K562 (cell line): ENCODE measurements around the gene HPS5. TPM values are rescaled to one million over a fixed set of nuclear protein-coding genes. Genes with fewer than 3 reads are reported as not detected.

ENCODE experiments used
- ARID1B ChIP-seq: fragments of 450-650 bp; IDR thresholded peaks from 2 replicates; pipeline ENCODE4 v1.6.1; 2016; ENCODE audit warnings: antibody characterized with exemption, mild to moderate bottlenecking, inconsistent platforms
- CBFA2T3 ChIP-seq: fragments of 450-650 bp; IDR thresholded peaks from 2 replicates; pipeline ENCODE4 v1.6.1; 2017
- GATA2 ChIP-seq: sonication (generic); formaldehyde crosslinking; IDR thresholded peaks from 2 replicates; pipeline ENCODE4 v1.4.0; 2020; ENCODE audit warnings: mild to moderate bottlenecking, missing genetic modification reagents
- MECOM ChIP-seq: fragments of 250-450 bp; sonication (Bioruptor Pico); IDR thresholded peaks from 2 replicates; pipeline ENCODE4 v1.8.0; 2022; ENCODE audit warnings: inconsistent platforms
- MEF2D ChIP-seq: conservative IDR thresholded peaks from 2 replicates; pipeline ENCODE4 v1.6.1; 2016; ENCODE audit warnings: low read depth, missing genetic modification characterization, missing compliant biosample characterization
- NFYB ChIP-seq: IDR thresholded peaks from 2 replicates; pipeline ENCODE4 v1.6.1; 2011; ENCODE audit warnings: mild to moderate bottlenecking, moderate library complexity; ENCODE audit not compliant: insufficient read length; ENCODE audit errors: extremely low read depth
- RAD21 ChIP-seq, 2 experiments: fragments of 250-450 bp in 1 of 2; fragments of 450-650 bp in 1 of 2; sonication (Bioruptor Pico) in 1 of 2; formaldehyde crosslinking in 1 of 2; IDR thresholded peaks in 1 of 2; conservative IDR thresholded peaks in 1 of 2; 2 replicates each; pipeline versions ENCODE4 v1.4.0 to v1.8.0; 2020 to 2022; ENCODE audit warnings: mild to moderate bottlenecking in 2 of 2, moderate library complexity in 1 of 2
- SETDB1 ChIP-seq: IDR thresholded peaks from one replicate; pipeline ENCODE4 v1.6.1; 2012; ENCODE audit warnings: low read length, control low read depth, inconsistent platforms
- SPI1 ChIP-seq: IDR thresholded peaks from 2 replicates; pipeline ENCODE4 v1.6.1; 2011; ENCODE audit warnings: low read depth, low read length, control low read depth, borderline replicate concordance
- TAL1 ChIP-seq: fragments of 450-650 bp; IDR thresholded peaks from 2 replicates; pipeline ENCODE4 v1.6.1; 2016; ENCODE audit warnings: mild to moderate bottlenecking
- ZBTB33 ChIP-seq: sonication (generic); formaldehyde crosslinking; IDR thresholded peaks from 2 replicates; pipeline ENCODE4 v1.8.1; 2023; ENCODE audit warnings: mild to moderate bottlenecking, missing genetic modification reagents
- ZBTB7A ChIP-seq: IDR thresholded peaks from 2 replicates; pipeline ENCODE4 v1.6.1; 2011; ENCODE audit warnings: low read depth, mild to moderate bottlenecking, low read length, moderate library complexity, borderline replicate concordance; ENCODE audit not compliant: control insufficient read depth
- ZC3H8 ChIP-seq: fragments of 450-650 bp; IDR thresholded peaks from 2 replicates; pipeline ENCODE4 v1.6.1; 2017
- ZNF184 ChIP-seq: sonication (generic); formaldehyde crosslinking; IDR thresholded peaks from 2 replicates; pipeline ENCODE4 v1.5.0; 2020; ENCODE audit warnings: missing genetic modification reagents
- ZNF274 ChIP-seq: IDR thresholded peaks from 2 replicates; pipeline ENCODE4 v1.6.1; 2011; ENCODE audit warnings: low read depth, mild to moderate bottlenecking, low read length, moderate library complexity, borderline replicate concordance
- ZNF277 ChIP-seq: fragments of 250-450 bp; sonication (Bioruptor Pico); IDR thresholded peaks from 2 replicates; pipeline ENCODE4 v1.8.0; 2022; ENCODE audit warnings: inconsistent platforms, mild to moderate bottlenecking, moderate library complexity, borderline replicate concordance
- ZNF668 ChIP-seq: fragments of 250-450 bp; sonication (Bioruptor Pico); IDR thresholded peaks from 2 replicates; pipeline ENCODE4 v1.8.0; 2022; ENCODE audit warnings: mild to moderate bottlenecking, inconsistent platforms
- ZNF740 ChIP-seq, 3 experiments: fragments of 200-800 bp in 1 of 3; sonication (Bioruptor generic) in 1 of 3; sonication (generic) in 1 of 3; formaldehyde crosslinking in 1 of 3; IDR thresholded peaks; 2 replicates each; pipeline versions ENCODE4 v1.6.1 to v1.8.0; 2016 to 2022; ENCODE audit warnings: mild to moderate bottlenecking in 2 of 3, missing compliant biosample characterization in 2 of 3, missing genetic modification characterization in 2 of 3, missing genetic modification reagents in 1 of 3
- polyA plus RNA-seq, 8 experiments: library from polyadenylated mRNA; depleted of rRNA in 4 of 8; stranded (reverse) in 5 of 8; unstranded in 3 of 8; fragments of >200 nt; fragmentation: Nextera tagmentation in 2 of 8; fragmentation: Illumina TruSeq in 1 of 8; extraction: Ambion mirVana in 2 of 8; extraction: Trizol in 1 of 8; gene quantifications; 2 replicates each; pipeline versions ENCODE4 v1.2.1 to v1.2.3, GENCODE V29; 2011 to 2014; ENCODE audit warnings: inconsistent platforms in 1 of 8, missing spikeins in 1 of 8
- total RNA-seq, 7 experiments: library from RNA; depleted of rRNA in 6 of 7; stranded (reverse); fragments of >200 nt in 6 of 7; fragmentation: Illumina TruSeq in 2 of 7; extraction: Trizol in 2 of 7; gene quantifications; 2 replicates each; pipeline versions ENCODE4 v1.2.1 to v1.2.3, GENCODE V29; 2011 to 2021; ENCODE audit warnings: low replicate concordance in 1 of 7
- TF ChIP-seq, protein P1 (sequence below): fragments of 450-650 bp; formaldehyde crosslinking; IDR thresholded peaks from 2 replicates; pipeline ENCODE4 v1.4.0; 2020; ENCODE audit warnings: mild to moderate bottlenecking, moderate library complexity
- TF ChIP-seq, protein P2 (sequence below): sonication (generic); IDR thresholded peaks from 2 replicates; pipeline ENCODE4 v1.6.1; 2016

HPS5 gene
- total and polyA plus RNA-seq, 9 of the 15 experiments (the other 6 are each of a cell fraction or from before 2014, with no cell fraction given): 12.2 to 28.1 (median 16.8) TPM

- no peak for TF ChIP-seq ZNF740 (CRISPR knock-in tag; IDR thresholded peaks at IDR 0.05)
- TF ChIP-seq ZNF740 (tag; IDR thresholded peaks at IDR 0.05): no peak
- no peak for TF ChIP-seq ZBTB7A
- TF ChIP-seq MEF2D: 0 out of 2 replicates have a peak, but pooled peaks have one; percentile 26
- TF ChIP-seq ZNF277 (CRISPR knock-in tag): no peak
- TF ChIP-seq NFYB: no peak
- no peak for TF ChIP-seq ZNF274
- TF ChIP-seq MECOM: peak; percentile 83
- TF ChIP-seq TAL1: no peak; the same call in 1 of the 2 replicates
- TF ChIP-seq RAD21 (CRISPR knock-in tag; conservative IDR thresholded peaks at IDR 0.05 in 1 of 2, IDR thresholded peaks at IDR 0.05 in 1 of 2): no peak
- peak; percentile 88 for TF ChIP-seq ARID1B
- no peak for TF ChIP-seq ZNF668 (CRISPR knock-in tag)
- no peak for TF ChIP-seq ZC3H8
- no peak for TF ChIP-seq GATA2
- TF ChIP-seq, protein P1, sequence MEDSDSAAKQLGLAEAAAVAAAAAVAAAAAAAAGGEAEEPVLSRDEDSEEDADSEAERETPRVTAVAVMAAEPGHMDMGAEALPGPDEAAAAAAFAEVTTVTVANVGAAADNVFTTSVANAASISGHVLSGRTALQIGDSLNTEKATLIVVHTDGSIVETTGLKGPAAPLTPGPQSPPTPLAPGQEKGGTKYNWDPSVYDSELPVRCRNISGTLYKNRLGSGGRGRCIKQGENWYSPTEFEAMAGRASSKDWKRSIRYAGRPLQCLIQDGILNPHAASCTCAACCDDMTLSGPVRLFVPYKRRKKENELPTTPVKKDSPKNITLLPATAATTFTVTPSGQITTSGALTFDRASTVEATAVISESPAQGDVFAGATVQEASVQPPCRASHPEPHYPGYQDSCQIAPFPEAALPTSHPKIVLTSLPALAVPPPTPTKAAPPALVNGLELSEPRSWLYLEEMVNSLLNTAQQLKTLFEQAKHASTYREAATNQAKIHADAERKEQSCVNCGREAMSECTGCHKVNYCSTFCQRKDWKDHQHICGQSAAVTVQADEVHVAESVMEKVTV (CRISPR knock-in tag): no peak
- TF ChIP-seq, protein P2, sequence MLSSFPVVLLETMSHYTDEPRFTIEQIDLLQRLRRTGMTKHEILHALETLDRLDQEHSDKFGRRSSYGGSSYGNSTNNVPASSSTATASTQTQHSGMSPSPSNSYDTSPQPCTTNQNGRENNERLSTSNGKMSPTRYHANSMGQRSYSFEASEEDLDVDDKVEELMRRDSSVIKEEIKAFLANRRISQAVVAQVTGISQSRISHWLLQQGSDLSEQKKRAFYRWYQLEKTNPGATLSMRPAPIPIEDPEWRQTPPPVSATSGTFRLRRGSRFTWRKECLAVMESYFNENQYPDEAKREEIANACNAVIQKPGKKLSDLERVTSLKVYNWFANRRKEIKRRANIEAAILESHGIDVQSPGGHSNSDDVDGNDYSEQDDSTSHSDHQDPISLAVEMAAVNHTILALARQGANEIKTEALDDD: no peak
- TF ChIP-seq CBFA2T3: peak; percentile 42
- TF ChIP-seq SETDB1: no peak
- TF ChIP-seq ZNF184 (CRISPR knock-in tag): no peak
- no peak for TF ChIP-seq SPI1
- TF ChIP-seq ZBTB33 (CRISPR knock-in tag): no peak
Observed at GRCh38 chr11:18329196-18329870, 7.4 kb upstream of the HPS5 start (continued).
